Astrocyte of the spinal cord (primary cell): ENCODE data around the gene CLDN6.

Experiments used
- DNase-seq: peaks from one replicate; pipeline ENCODE4 v3.0.0; 2011; ENCODE audit warnings: low read depth, low spot score
- H3K4me3 ChIP-seq: 2 replicates; pipeline ENCODE4 v1.5.1; 2011; ENCODE audit warnings: low read depth, mild to moderate bottlenecking, low read length, moderate library complexity
- in situ Hi-C: cut with HindIII; loops from 2 replicates; pipeline ENCODE4 v1.10.0; 2017; ENCODE audit warnings: low sequenced_read_pairs
- TF ChIP-seq, protein P1 (sequence below): IDR thresholded peaks from 2 replicates; pipeline ENCODE4 v1.5.1; 2012; ENCODE audit warnings: low read depth, mild to moderate bottlenecking, low read length, inconsistent platforms

CLDN6 gene

DNA sequence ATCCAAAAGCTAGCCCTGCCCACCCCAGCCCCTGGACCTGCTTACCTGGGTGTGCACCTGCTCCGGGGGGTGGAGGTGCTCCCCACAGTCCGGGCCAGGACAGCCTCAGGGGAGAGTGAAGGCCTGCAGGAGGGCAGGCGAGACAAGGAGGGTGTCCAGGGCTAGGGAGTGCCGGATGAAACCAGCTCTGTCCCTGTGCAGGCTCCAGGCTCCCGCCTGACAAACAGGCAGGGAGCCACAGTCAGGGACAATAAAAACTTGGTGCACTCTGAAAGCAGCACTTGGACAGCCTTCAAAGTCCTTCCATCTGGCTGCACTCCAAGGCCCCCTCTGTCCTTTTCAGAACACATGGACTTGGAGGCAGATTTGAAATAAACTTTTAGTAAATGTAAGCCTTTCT lies 44.9 kb downstream of the CLDN6 start:
- TF ChIP-seq, protein P1, sequence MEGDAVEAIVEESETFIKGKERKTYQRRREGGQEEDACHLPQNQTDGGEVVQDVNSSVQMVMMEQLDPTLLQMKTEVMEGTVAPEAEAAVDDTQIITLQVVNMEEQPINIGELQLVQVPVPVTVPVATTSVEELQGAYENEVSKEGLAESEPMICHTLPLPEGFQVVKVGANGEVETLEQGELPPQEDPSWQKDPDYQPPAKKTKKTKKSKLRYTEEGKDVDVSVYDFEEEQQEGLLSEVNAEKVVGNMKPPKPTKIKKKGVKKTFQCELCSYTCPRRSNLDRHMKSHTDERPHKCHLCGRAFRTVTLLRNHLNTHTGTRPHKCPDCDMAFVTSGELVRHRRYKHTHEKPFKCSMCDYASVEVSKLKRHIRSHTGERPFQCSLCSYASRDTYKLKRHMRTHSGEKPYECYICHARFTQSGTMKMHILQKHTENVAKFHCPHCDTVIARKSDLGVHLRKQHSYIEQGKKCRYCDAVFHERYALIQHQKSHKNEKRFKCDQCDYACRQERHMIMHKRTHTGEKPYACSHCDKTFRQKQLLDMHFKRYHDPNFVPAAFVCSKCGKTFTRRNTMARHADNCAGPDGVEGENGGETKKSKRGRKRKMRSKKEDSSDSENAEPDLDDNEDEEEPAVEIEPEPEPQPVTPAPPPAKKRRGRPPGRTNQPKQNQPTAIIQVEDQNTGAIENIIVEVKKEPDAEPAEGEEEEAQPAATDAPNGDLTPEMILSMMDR: no peak
- DNase-seq: no peak

GRCh38 chr16:2971985-2972784 lies 45.8 kb downstream of the CLDN6 start:
- TF ChIP-seq, protein P1: no peak
- in situ Hi-C loops: no loop called here
- H3K4me3 ChIP-seq: no peak overlapping the region

More for the DNA sequence above, 44.9 kb downstream of the CLDN6 start:
- in situ Hi-C loops: no loop called here
- no peak overlapping the region for H3K4me3 ChIP-seq

GRCh38 chr16:2971134-2971984 lies 46.6 kb downstream of the CLDN6 start:
- no peak overlapping the region for H3K4me3 ChIP-seq

More at GRCh38 chr16:2971985-2972784, 45.8 kb downstream of the CLDN6 start:
- DNase-seq: no peak

GRCh38 chr16:2970563-2970962 lies 47.4 kb downstream of the CLDN6 start:
- TF ChIP-seq, protein P1: no peak
- in situ Hi-C loops: no loop called here
- no peak for DNase-seq
- H3K4me3 ChIP-seq: no peak overlapping the region

More at GRCh38 chr16:2971134-2971984, 46.6 kb downstream of the CLDN6 start:
- TF ChIP-seq, protein P1: no peak
- DNase-seq: no peak
- in situ Hi-C loops: no loop called here

DNA sequence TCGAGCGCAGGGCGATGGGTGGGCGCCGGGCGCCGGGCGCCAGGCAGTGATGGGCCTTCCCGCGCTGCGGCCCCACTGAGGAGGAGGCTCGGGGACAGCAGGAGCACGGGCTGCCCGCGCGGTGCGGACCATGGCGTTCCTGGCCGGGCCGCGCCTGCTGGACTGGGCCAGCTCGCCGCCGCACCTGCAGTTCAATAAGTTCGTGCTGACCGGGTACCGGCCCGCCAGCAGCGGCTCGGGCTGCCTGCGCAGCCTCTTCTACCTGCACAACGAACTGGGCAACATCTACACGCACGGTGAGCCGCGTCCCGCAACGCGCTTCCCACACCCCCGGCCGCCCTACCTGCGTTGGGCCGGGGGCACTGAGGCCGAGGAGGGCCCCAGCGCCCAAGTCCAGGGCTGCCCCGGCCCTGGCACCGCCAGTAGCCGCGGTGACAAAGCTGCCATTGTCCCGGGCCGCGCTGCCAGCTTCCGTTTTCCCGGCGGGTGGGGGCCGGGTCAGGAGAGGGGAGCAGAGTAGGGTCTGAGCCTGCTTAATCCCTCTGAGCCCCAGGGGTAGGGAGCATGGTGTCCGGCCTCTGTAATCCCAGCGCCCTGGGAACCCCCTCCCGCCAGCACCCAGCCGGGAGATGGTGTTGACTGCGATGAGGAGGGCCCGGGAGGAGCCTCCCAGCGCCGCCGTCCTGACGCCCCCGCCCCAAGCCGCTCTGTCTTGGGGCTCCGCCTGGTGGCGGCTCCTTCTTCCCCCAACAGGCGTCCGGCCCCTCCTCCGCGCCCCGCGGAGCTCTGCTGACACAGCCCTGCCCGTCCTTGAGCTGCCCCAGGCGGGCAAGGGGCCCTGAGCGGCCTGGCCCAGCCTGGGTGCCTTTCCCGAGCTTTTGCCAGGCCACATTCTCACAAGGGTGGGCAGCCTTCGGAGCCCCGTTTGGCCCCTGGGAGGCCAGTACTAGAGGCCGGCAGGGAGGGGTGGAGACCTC lies 48.1 kb downstream of the CLDN6 start:
- DNase-seq: peak; percentile 33
- peak overlapping the region; percentile 47 for H3K4me3 ChIP-seq
- in situ Hi-C loops: no loop called here
- TF ChIP-seq, protein P1: peak; percentile 49
